ENCODE results near the gene SPTBN1. TPM values are rescaled to one million over a fixed set of nuclear protein-coding genes. Genes with fewer than 3 reads are reported as not detected.

SPTBN1 gene
- total RNA-seq, 1 donor from 2014 or later: 83.2 TPM

GRCh38 chr2:54680397-54681041 lies 224.4 kb downstream of the SPTBN1 start:
- Mint-ChIP-seq H3K9me3 (peaks cover 3% of the 10 kb centered on the region), H3K27me3 (peaks cover 2% of the 10 kb centered on the region), H3K4me1 (peaks cover 26% of the 10 kb centered on the region), H3K27ac (no peak overlapping the region), H3K36me3 (ENCODE audit: low read depth) (no peaks in the 10 kb centered on the region), H3K4me3 (no peak overlapping the region)
- ChIA-PET POLR2A (interaction anchor here (0.7 kb wide), 1 partner anchor 758 kb away, joined by 3 read pairs; no protein-coding TSS in a partner anchor), CTCF (interaction anchor here (1.0 kb wide), 1 partner anchor 22 kb away, joined by 3 read pairs; no protein-coding TSS in a partner anchor)
- intact Hi-C loops (cut with micrococcal nuclease): no loop called here
- ATAC-seq (ENCODE audit: low read depth) (peak; percentile 68), DNase-seq (no peak)
- TF ChIP-seq CTCF (IDR thresholded peaks at IDR 0.05): no peak

GRCh38 chr2:54681416-54681815 lies 225.3 kb downstream of the SPTBN1 start:
- no peak for ATAC-seq (ENCODE audit: low read depth)
- Mint-ChIP-seq H3K36me3 (ENCODE audit: low read depth) (no peaks in the 10 kb centered on the region), H3K27ac (no peak overlapping the region), H3K4me1 (peaks cover 26% of the 10 kb centered on the region), H3K4me3 (no peak overlapping the region), H3K27me3 (peaks cover 2% of the 10 kb centered on the region), H3K9me3 (peaks cover 3% of the 10 kb centered on the region)
- no peak for TF ChIP-seq CTCF (IDR thresholded peaks at IDR 0.05)
- POLR2A ChIA-PET: no interaction called here
- CTCF ChIA-PET: no interaction called here
- intact Hi-C loops (cut with micrococcal nuclease): no loop called here
- no peak for DNase-seq

GRCh38 chr2:54683596-54683995 lies 227.5 kb downstream of the SPTBN1 start:
- ChIA-PET POLR2A (interaction anchor here (0.6 kb wide), 2 partner anchors 15 to 548 kb away, joined by 4 to 13 read pairs; no protein-coding TSS in a partner anchor), CTCF (interaction anchor here (1.5 kb wide), 1 partner anchor 18 kb away, joined by 4 read pairs; no protein-coding TSS in a partner anchor)
- Mint-ChIP-seq H3K4me1 (peaks cover 13% of the 10 kb centered on the region), H3K27ac (no peak overlapping the region), H3K9me3 (peaks cover 3% of the 10 kb centered on the region), H3K4me3 (no peak overlapping the region), H3K27me3 (peaks cover 4% of the 10 kb centered on the region), H3K36me3 (ENCODE audit: low read depth) (no peaks in the 10 kb centered on the region)
- no peak for TF ChIP-seq CTCF (IDR thresholded peaks at IDR 0.05)
- DNase-seq: no peak
- no peak for ATAC-seq (ENCODE audit: low read depth)
- intact Hi-C loops (cut with micrococcal nuclease): no loop called here

- TF ChIP-seq CTCF (IDR thresholded peaks at IDR 0.05): no peak
- Mint-ChIP-seq H3K9me3 (peaks cover 3% of the 10 kb centered on the region), H3K27me3 (peaks cover 4% of the 10 kb centered on the region), H3K27ac (no peak overlapping the region), H3K4me1 (peaks cover 5% of the 10 kb centered on the region), H3K4me3 (no peak overlapping the region), H3K36me3 (ENCODE audit: low read depth) (no peaks in the 10 kb centered on the region)
- no peak for DNase-seq
- ChIA-PET CTCF (interaction anchor here (1.4 kb wide), 1 partner anchor 19 kb away, joined by 5 read pairs; no protein-coding TSS in a partner anchor), POLR2A (interaction anchor here (0.6 kb wide), 1 partner anchor 12 kb away, joined by 6 read pairs; no protein-coding TSS in a partner anchor)
- intact Hi-C loops (cut with micrococcal nuclease): no loop called here
- no peak for ATAC-seq (ENCODE audit: low read depth)
Measured at GRCh38 chr2:54685263-54685775, 229.2 kb downstream of the SPTBN1 start.

- ChIA-PET CTCF (no interaction called here), POLR2A (no interaction called here)
- H3K4me1 Mint-ChIP-seq: no peaks in the 10 kb centered on the region
- H3K27me3 Mint-ChIP-seq: peaks cover 3% of the 10 kb centered on the region
- no peak overlapping the region for H3K4me3 Mint-ChIP-seq
- ATAC-seq (ENCODE audit: low read depth) (no peak), DNase-seq (no peak)
- no peaks in the 10 kb centered on the region for H3K36me3 Mint-ChIP-seq (ENCODE audit: low read depth)
- intact Hi-C loops (cut with micrococcal nuclease): no loop called here
- TF ChIP-seq CTCF (IDR thresholded peaks at IDR 0.05): no peak
- H3K27ac Mint-ChIP-seq: no peak overlapping the region
- H3K9me3 Mint-ChIP-seq: no peaks in the 10 kb centered on the region
Measured at GRCh38 chr2:54687595-54688152, 231.5 kb downstream of the SPTBN1 start.
